Activated naive CD4-positive, alpha-beta T cell treated with Interleukin-2 at 50 U/mL for 16 hours (primary cell): ENCODE data around the gene SIK3.

Experiments
- DNase-seq: peaks from one replicate; pipeline ENCODE4 v3.0.0-alpha.2; 2020

The SIK3 gene

GRCh38 chr11:116890193-116890592 lies 208.0 kb downstream of the SIK3 start:
- DNase-seq: peak; percentile 10

GRCh38 chr11:116888884-116889549 lies 209.2 kb downstream of the SIK3 start:
- no peak for DNase-seq

GRCh38 chr11:116888024-116888423 lies 210.2 kb downstream of the SIK3 start:
- no peak for DNase-seq

GRCh38 chr11:116885951-116886655 lies 212.1 kb downstream of the SIK3 start:
- no peak for DNase-seq

- DNase-seq: no peak
These were observed 215.8 kb downstream of the SIK3 start for GRCh38 chr11:116882386-116882785.

GRCh38 chr11:116881143-116881542 lies 217.1 kb downstream of the SIK3 start:
- no peak for DNase-seq

GRCh38 chr11:116879800-116880625 lies 218.2 kb downstream of the SIK3 start:
- DNase-seq: no peak

- no peak for DNase-seq
These were observed 221.6 kb downstream of the SIK3 start for GRCh38 chr11:116876656-116877055.

- no peak for DNase-seq
These were observed 223.0 kb downstream of the SIK3 start for GRCh38 chr11:116875194-116875593.

- DNase-seq: no peak
These were observed 224.0 kb downstream of the SIK3 start for GRCh38 chr11:116874251-116874650.

GRCh38 chr11:116873381-116873780 lies 224.8 kb downstream of the SIK3 start:
- DNase-seq: no peak

GRCh38 chr11:116871248-116871647 lies 227.0 kb downstream of the SIK3 start:
- DNase-seq: no peak

- DNase-seq: no peak
These were observed 228.2 kb downstream of the SIK3 start for GRCh38 chr11:116870054-116870453.

- no peak for DNase-seq
These were observed 228.6 kb downstream of the SIK3 start for GRCh38 chr11:116869610-116870009.

- no peak for DNase-seq
These were observed 230.2 kb downstream of the SIK3 start for GRCh38 chr11:116868066-116868465.

- DNase-seq: no peak
These were observed 230.6 kb downstream of the SIK3 start for GRCh38 chr11:116867619-116868018.

GRCh38 chr11:116866804-116867455 lies 231.3 kb downstream of the SIK3 start:
- DNase-seq: no peak

GRCh38 chr11:116865696-116866095 lies 232.5 kb downstream of the SIK3 start:
- no peak for DNase-seq

GRCh38 chr11:116864531-116864930 lies 233.7 kb downstream of the SIK3 start:
- DNase-seq: no peak

GRCh38 chr11:116862951-116863350 lies 235.3 kb downstream of the SIK3 start:
- no peak for DNase-seq

- no peak for DNase-seq
These were observed 236.0 kb downstream of the SIK3 start for GRCh38 chr11:116862185-116862584.

GRCh38 chr11:116861539-116861938 lies 236.7 kb downstream of the SIK3 start:
- no peak for DNase-seq

- DNase-seq: no peak
These were observed 237.9 kb downstream of the SIK3 start for GRCh38 chr11:116860303-116860702.
